Mucosa of descending colon (tissue), 3 donors: Measurements from ENCODE around the gene SLC8A2. TPM values are rescaled to one million over a fixed set of nuclear protein-coding genes. Genes with fewer than 3 reads are reported as not detected.

Experiments
- ATAC-seq: fragments of 200-7000 bp; cut with Tn5 transposase; one replicate; pipeline ENCODE4 v1.9.1; 2020; ENCODE audit warnings: mild to moderate bottlenecking, moderate library complexity
- DNase-seq, 3 donors: peaks; one replicate each; pipeline ENCODE4 v3.0.0-alpha.2; 2020
- H3K36me3 ChIP-seq: fragments of 200-600 bp; one replicate; pipeline ENCODE4 v1.8.0; 2021; ENCODE audit warnings: low read depth, mild to moderate bottlenecking
- H3K4me1 ChIP-seq: fragments of 200-600 bp; one replicate; pipeline ENCODE4 v1.8.0; 2021; ENCODE audit warnings: low read depth, mild to moderate bottlenecking
- H3K4me3 ChIP-seq: fragments of 200-600 bp; one replicate; pipeline ENCODE4 v1.8.0; 2021; ENCODE audit warnings: mild to moderate bottlenecking
- H3K9me3 ChIP-seq: fragments of 200-600 bp; one replicate; pipeline ENCODE4 v1.8.0; 2021; ENCODE audit warnings: mild to moderate bottlenecking
- intact Hi-C, 2 donors: fragments of 100-400 bp; cut with DNase I in 1 of 2; cut with micrococcal nuclease in 1 of 2; formaldehyde crosslinking; loops; one replicate each; pipeline versions ENCODE4 v1.11.0 to v1.11.1; 2022; cut with DNase I, micrococcal nuclease
- total RNA-seq, 3 donors: library from RNA; stranded (reverse); fragmentation: NEBNext Ultra II Directional in 2 of 3; extraction: Animal tissue kit (Norgen Biotek cat#: 25700) in 2 of 3; gene quantifications; one replicate each; pipeline versions ENCODE4 v1.2.1 to v1.2.4, GENCODE V29; 2021 to 2023
- TF ChIP-seq, protein P1 (sequence below): fragments of 200-600 bp; IDR thresholded peaks from one replicate; pipeline ENCODE4 v1.8.0; 2022; ENCODE audit warnings: antibody characterized with exemption, mild to moderate bottlenecking
- donor health status: DM: no; HTN: no; CAD: no; lungs with moderate emphysema.
- donor health status: DM: no; HTN: no; CAD: no.
- donor health status: DM: no; HTN: yes; CAD: no.

The SLC8A2 gene
- total RNA-seq, 3 donors from 2014 or later: 0.75 to 17.5 (median 2.1) TPM

DNA sequence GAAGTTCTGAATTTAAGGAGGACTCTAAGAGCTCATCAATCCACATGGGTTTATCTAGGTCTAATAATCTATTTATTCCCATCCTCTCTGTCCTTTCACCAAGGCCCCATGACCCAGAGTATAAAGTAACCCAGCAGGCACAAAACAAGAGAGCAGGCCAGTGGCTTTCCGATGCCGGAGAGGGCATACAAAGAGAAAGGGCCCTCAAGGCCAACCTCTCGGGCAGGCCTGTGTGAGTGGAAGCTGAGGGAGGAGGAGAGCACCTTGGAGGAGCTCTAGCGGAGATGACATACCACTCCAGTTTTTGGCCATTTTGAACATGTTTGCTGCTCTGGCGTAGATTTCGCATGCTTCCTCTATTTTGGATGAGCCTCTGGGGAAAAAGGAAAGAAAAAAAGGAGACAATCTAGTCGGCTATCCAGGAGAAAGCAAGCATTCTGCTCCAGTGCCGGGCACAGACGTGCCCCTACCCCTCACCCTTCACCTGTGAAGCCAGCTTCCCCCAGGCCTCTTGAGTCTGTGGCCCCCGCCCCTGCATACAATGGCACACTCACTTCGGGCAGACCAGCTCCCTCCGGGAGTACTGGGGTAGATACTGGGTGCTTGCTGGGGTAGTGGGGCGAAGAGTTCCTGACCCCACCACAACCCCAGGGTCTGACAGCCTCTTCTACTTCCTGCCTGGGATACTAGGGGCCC, 31.6 kb upstream of the SLC8A2 start:
- Histone ChIP-seq H3K4me3 (no peak overlapping the region), H3K4me1 (peaks cover 4% of the 10 kb centered on the region), H3K36me3 (peaks cover 3% of the 10 kb centered on the region), H3K9me3 (no peaks in the 10 kb centered on the region)
- DNase-seq (no peak), ATAC-seq (no peak)
- TF ChIP-seq, protein P1, sequence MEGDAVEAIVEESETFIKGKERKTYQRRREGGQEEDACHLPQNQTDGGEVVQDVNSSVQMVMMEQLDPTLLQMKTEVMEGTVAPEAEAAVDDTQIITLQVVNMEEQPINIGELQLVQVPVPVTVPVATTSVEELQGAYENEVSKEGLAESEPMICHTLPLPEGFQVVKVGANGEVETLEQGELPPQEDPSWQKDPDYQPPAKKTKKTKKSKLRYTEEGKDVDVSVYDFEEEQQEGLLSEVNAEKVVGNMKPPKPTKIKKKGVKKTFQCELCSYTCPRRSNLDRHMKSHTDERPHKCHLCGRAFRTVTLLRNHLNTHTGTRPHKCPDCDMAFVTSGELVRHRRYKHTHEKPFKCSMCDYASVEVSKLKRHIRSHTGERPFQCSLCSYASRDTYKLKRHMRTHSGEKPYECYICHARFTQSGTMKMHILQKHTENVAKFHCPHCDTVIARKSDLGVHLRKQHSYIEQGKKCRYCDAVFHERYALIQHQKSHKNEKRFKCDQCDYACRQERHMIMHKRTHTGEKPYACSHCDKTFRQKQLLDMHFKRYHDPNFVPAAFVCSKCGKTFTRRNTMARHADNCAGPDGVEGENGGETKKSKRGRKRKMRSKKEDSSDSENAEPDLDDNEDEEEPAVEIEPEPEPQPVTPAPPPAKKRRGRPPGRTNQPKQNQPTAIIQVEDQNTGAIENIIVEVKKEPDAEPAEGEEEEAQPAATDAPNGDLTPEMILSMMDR: no peak
- intact Hi-C loops: no loop called here

DNA sequence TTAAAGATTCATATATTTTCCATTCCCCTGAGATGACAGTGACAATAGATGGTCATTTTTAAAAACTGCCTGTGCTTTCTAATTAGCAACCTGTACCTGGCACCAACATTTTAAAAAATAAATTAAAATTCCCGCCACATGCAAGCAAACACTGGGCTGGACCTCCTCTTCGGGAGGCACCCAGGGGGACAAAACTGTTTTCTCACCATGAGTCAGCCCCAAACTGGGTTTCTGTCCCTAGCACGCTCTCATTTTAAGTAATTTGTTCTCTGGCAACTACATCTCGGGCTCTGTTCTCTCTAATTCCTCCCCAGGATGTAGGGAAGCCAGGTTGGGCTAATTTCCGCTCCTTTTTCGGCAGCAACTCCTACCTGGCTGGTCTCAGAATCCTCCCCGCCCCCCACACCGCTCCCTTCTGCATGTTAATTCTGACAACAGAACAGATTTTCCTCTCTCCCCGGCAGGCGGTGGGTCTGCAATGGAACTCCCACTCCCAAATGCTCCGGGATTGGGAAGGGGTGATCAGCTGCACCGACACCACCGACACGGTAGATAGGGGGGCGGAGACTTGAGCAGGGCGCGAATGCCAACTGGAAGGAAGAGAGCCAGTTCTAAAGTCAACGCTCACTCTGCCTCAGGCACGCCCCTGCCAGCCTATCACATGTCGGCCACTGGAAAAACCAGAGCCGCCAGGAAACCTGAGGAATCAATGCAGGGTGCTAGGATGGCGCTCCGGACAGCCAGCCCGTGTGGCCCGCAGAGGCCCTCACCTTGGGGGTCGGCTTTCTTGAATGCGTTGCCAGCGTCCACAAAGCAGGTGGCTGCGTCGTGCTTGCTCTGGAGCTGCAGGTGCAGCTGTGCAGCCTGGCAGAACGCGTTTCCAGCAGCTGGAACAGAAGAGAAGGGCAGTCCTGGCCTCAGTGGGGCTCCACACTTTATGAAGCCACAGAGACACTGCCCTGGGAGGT, 28.5 kb upstream of the SLC8A2 start:
- H3K4me1 ChIP-seq: no peaks in the 10 kb centered on the region
- DNase-seq (no peak), ATAC-seq (no peak)
- H3K4me3 ChIP-seq: no peak overlapping the region
- H3K36me3 ChIP-seq: peaks cover 3% of the 10 kb centered on the region
- TF ChIP-seq, protein P1: no peak
- no peaks in the 10 kb centered on the region for H3K9me3 ChIP-seq
- intact Hi-C loops: no loop called here

DNA sequence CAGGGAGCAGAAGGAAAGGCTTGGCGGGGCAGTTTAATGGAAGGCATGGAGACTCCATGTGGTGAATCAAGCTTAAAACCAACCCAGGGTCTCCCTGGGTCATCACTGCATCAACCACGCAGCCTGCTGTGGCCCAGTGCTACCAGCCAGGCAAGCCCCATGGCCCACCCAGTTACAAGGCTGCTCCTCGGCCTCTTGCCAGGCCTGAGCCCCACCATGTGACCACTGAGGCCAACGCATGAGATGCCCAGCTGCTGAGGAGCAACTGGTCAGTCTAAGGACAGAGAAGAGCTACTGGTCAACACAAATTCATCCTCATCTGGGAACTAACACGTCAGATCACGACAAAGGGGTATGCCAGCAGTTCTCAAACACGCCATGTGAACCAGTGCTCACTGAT, 27.7 kb upstream of the SLC8A2 start:
- H3K4me1 ChIP-seq: no peaks in the 10 kb centered on the region
- H3K36me3 ChIP-seq: peaks cover 3% of the 10 kb centered on the region
- intact Hi-C loops: no loop called here
- ATAC-seq: no peak
- TF ChIP-seq, protein P1: no peak
- no peaks in the 10 kb centered on the region for H3K9me3 ChIP-seq
- H3K4me3 ChIP-seq: no peak overlapping the region
- no peak for DNase-seq

DNA sequence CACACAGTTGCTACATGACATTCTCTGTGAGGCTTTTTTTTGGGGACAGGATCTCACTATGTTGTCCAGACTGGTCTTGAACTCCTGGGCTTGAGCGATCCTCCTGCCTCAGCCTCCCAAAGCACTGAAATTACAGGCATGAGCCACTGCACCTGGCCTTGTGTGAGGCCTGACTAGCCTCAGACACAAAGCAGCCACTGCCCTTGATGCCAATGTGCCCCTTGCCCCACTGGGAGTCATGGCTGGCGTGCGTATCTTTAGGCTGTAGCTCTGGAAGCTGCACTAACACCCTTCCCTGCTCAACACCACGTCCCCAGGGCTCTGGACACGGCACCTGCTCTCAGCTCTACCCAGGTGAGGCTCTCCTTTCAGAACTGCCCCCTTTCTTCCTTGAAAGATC, 26.9 kb upstream of the SLC8A2 start:
- intact Hi-C loops: no loop called here

DNA sequence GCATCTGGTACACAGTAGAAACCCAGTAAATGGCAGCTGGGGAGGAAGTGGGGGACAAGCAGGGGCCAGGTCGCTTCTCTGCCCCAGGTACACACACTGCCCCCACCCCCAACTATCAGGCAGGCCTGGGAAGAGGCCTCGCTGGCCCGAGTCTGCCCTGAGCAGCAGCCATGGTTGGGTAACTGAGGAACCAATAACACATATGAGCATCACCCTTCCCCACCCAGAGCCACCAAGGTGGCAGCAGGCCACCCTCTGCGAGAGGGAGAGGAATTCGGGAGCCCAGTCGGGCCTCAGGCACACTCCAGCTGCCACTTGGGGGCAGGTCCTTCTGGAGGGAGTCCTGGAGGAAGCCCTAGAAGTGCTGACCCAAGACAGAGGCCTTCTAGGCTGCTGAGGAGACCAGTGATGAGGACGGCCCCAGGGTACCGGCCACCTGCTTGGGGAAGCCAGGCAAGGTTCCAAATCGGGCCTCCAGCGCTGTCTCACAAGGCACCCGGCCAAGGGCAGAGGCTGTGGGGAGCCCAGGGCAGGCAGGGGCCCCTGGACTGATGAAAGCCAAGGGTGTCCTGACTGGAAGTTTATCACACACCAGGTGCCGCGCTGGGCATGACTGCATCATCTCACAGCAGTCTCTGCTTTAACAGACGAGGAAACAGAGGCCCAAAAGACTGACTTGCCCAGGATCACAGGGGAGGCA, 26.3 kb upstream of the SLC8A2 start:
- ATAC-seq (no peak), DNase-seq (peak in 1 of 3 donors; percentile 34)
- TF ChIP-seq, protein P1: no peak
- H3K9me3 ChIP-seq: no peaks in the 10 kb centered on the region
- H3K36me3 ChIP-seq: peaks cover 3% of the 10 kb centered on the region
- intact Hi-C loops: no loop called here
- no peaks in the 10 kb centered on the region for H3K4me1 ChIP-seq
- H3K4me3 ChIP-seq: no peak overlapping the region

More for the DNA sequence above, 26.9 kb upstream of the SLC8A2 start:
- TF ChIP-seq, protein P1: no peak
- H3K4me1 ChIP-seq: no peaks in the 10 kb centered on the region
- H3K9me3 ChIP-seq: no peaks in the 10 kb centered on the region
- peaks cover 3% of the 10 kb centered on the region for H3K36me3 ChIP-seq
- no peak for ATAC-seq
- no peak overlapping the region for H3K4me3 ChIP-seq
- peak in 1 of 3 donors; percentile 24 for DNase-seq
